Cardiac muscle cell (in vitro differentiated cells and primary cell): Measurements from ENCODE around the gene SPRED2. TPM values are rescaled to one million over a fixed set of nuclear protein-coding genes. Genes with fewer than 3 reads are reported as not detected.

Experiments used
- DNase-seq, 2 donors: peaks; one replicate each; pipeline versions ENCODE4 v3.0.0 to v3.0.0-alpha.2; 2010 to 2017; ENCODE audit warnings: low read depth in 1 of 2, low spot score in 1 of 2
- H3K27ac ChIP-seq: fragments of 200-600 bp; sonication (generic); 2 replicates; pipeline ENCODE4 v1.5.1; 2016
- H3K27me3 ChIP-seq: fragments of 200-600 bp; sonication (generic); 2 replicates; pipeline ENCODE4 v1.6.0; 2016; ENCODE audit warnings: control low read depth
- H3K36me3 ChIP-seq: fragments of 200-600 bp; sonication (generic); 2 replicates; pipeline ENCODE4 v1.5.1; 2016; ENCODE audit warnings: control low read depth
- H3K4me1 ChIP-seq: fragments of 200-600 bp; sonication (generic); 2 replicates; pipeline ENCODE4 v1.8.1; 2017; ENCODE audit warnings: low read depth, mild to moderate bottlenecking, mixed run types
- H3K4me3 ChIP-seq: fragments of 200-600 bp; sonication (generic); 2 replicates; pipeline ENCODE4 v1.5.1; 2016; ENCODE audit warnings: mild to moderate bottlenecking
- H3K9me3 ChIP-seq: fragments of 200-600 bp; sonication (generic); 2 replicates; pipeline ENCODE4 v1.5.1; 2017; ENCODE audit warnings: low read depth, mild to moderate bottlenecking, control low read depth
- CTCF ChIP-seq: IDR thresholded peaks from 2 replicates; pipeline ENCODE4 v1.5.1; 2012; ENCODE audit warnings: low read depth, mild to moderate bottlenecking, low read length
- polyA plus RNA-seq: library from polyadenylated mRNA; unstranded; fragments of >200 nt; fragmentation: Nextera tagmentation; extraction: Ambion mirVana; gene quantifications from 2 replicates; pipeline ENCODE4 v1.2.1, GENCODE V29; 2016
- total RNA-seq: library from RNA; depleted of rRNA; stranded (reverse); fragments of >200 nt; gene quantifications from 2 replicates; pipeline ENCODE4 v1.2.3, GENCODE V29; 2016

The SPRED2 gene
- total and polyA plus RNA-seq, 2 experiments from 2014 or later = 11.7 to 18.9 TPM

- H3K4me3 ChIP-seq = no peak overlapping the region
- TF ChIP-seq CTCF = peak; percentile 2
- H3K4me1 ChIP-seq = peaks cover 23% of the 10 kb centered on the region
- H3K9me3 ChIP-seq = no peaks in the 10 kb centered on the region
- H3K27me3 ChIP-seq = no peaks in the 10 kb centered on the region
- DNase-seq = peak; percentile 25 to 70
- H3K36me3 ChIP-seq = no peaks in the 10 kb centered on the region
- no peak overlapping the region for H3K27ac ChIP-seq
Observed at GRCh38 chr2:65300761-65301711, 131.4 kb downstream of the SPRED2 start.

GRCh38 chr2:65300134-65300760 lies 132.2 kb downstream of the SPRED2 start:
- no peak overlapping the region for H3K27ac ChIP-seq
- H3K27me3 ChIP-seq = no peaks in the 10 kb centered on the region
- H3K4me1 ChIP-seq = peaks cover 23% of the 10 kb centered on the region
- no peaks in the 10 kb centered on the region for H3K36me3 ChIP-seq
- H3K9me3 ChIP-seq = no peaks in the 10 kb centered on the region
- DNase-seq = peak in 1 of 2 donors; percentile 46
- TF ChIP-seq CTCF = no peak
- H3K4me3 ChIP-seq = no peak overlapping the region

GRCh38 chr2:65299246-65299645 lies 133.2 kb downstream of the SPRED2 start:
- TF ChIP-seq CTCF = no peak
- Histone ChIP-seq H3K27me3 (no peaks in the 10 kb centered on the region), H3K9me3 (no peaks in the 10 kb centered on the region), H3K4me1 (peaks cover 23% of the 10 kb centered on the region), H3K27ac (no peak overlapping the region), H3K4me3 (no peak overlapping the region), H3K36me3 (no peaks in the 10 kb centered on the region)
- no peak for DNase-seq

- DNase-seq = no peak
- no peak overlapping the region for H3K4me3 ChIP-seq
- no peaks in the 10 kb centered on the region for H3K27me3 ChIP-seq
- H3K4me1 ChIP-seq = peaks cover 22% of the 10 kb centered on the region
- H3K9me3 ChIP-seq = no peaks in the 10 kb centered on the region
- H3K36me3 ChIP-seq = no peaks in the 10 kb centered on the region
- no peak overlapping the region for H3K27ac ChIP-seq
- TF ChIP-seq CTCF = no peak
Observed at GRCh38 chr2:65298089-65298488, 134.3 kb downstream of the SPRED2 start.

- Histone ChIP-seq H3K4me3 (no peak overlapping the region), H3K4me1 (peaks cover 17% of the 10 kb centered on the region), H3K36me3 (no peaks in the 10 kb centered on the region), H3K27me3 (peaks cover 1% of the 10 kb centered on the region), H3K27ac (no peak overlapping the region), H3K9me3 (no peaks in the 10 kb centered on the region)
- no peak for DNase-seq
- no peak for TF ChIP-seq CTCF
Observed at GRCh38 chr2:65297544-65297943, 134.9 kb downstream of the SPRED2 start.
